Liver (tissue), 9 donors: ENCODE data around the gene EPHB2. TPM values are rescaled to one million over a fixed set of nuclear protein-coding genes. Genes with fewer than 3 reads are reported as not detected.

Experiments
- DNase-seq: peaks from one replicate; pipeline ENCODE4 v3.0.0-alpha.2; 2017; ENCODE audit warnings: low spot score
- H3K27ac ChIP-seq, 2 donors: one replicate each; pipeline ENCODE4 v1.7.0; 2013; ENCODE audit warnings: inconsistent platforms in 2 of 2, low read length in 2 of 2, control low read depth in 1 of 2, low read depth in 1 of 2, mild to moderate bottlenecking in 1 of 2
- H3K27me3 ChIP-seq, 4 donors: one replicate each; pipeline versions ENCODE4 v1.6.1 to v1.7.0; 2013; ENCODE audit warnings: low read length in 3 of 4, inconsistent platforms in 1 of 4, mild to moderate bottlenecking in 1 of 4, moderate library complexity in 1 of 4; ENCODE audit not compliant: control insufficient read depth in 4 of 4, insufficient read depth in 4 of 4
- H3K36me3 ChIP-seq, 4 donors: one replicate each; pipeline versions ENCODE4 v1.6.1 to v1.7.0; 2013; ENCODE audit warnings: low read length in 3 of 4, mild to moderate bottlenecking in 3 of 4, low read depth in 1 of 4, moderate library complexity in 1 of 4; ENCODE audit not compliant: control insufficient read depth in 4 of 4, insufficient read depth in 3 of 4
- H3K4me1 ChIP-seq, 4 donors: one replicate each; pipeline versions ENCODE4 v1.6.1 to v1.7.0; 2013; ENCODE audit warnings: low read length in 3 of 4, mild to moderate bottlenecking in 3 of 4, moderate library complexity in 1 of 4; ENCODE audit not compliant: control insufficient read depth in 4 of 4, insufficient read depth in 4 of 4
- H3K4me3 ChIP-seq, 3 donors: one replicate each; pipeline versions ENCODE4 v1.6.1 to v1.7.0; 2013; ENCODE audit warnings: low read length in 3 of 3, control low read depth in 1 of 3, low read depth in 1 of 3, mild to moderate bottlenecking in 1 of 3
- H3K9ac ChIP-seq, 2 donors: one replicate each; pipeline ENCODE4 v1.7.0; 2013; ENCODE audit warnings: low read length in 2 of 2, mild to moderate bottlenecking in 2 of 2, moderate library complexity in 2 of 2, control low read depth in 1 of 2, low read depth in 1 of 2
- H3K9me3 ChIP-seq, 4 donors: one replicate each; pipeline versions ENCODE4 v1.6.1 to v1.7.0; 2013; ENCODE audit warnings: low read length in 3 of 4; ENCODE audit not compliant: control insufficient read depth in 4 of 4
- ATF3 ChIP-seq: IDR thresholded peaks from 2 replicates; pipeline ENCODE4 v1.6.1; 2016; ENCODE audit warnings: antibody characterized with exemption
- FOXA2 ChIP-seq: IDR thresholded peaks from 2 replicates; pipeline ENCODE4 v1.6.1; 2016; ENCODE audit warnings: antibody characterized with exemption
- HNF4A ChIP-seq, 2 donors: conservative IDR thresholded peaks; 2 replicates each; pipeline ENCODE4 v1.6.1; 2016; ENCODE audit warnings: antibody characterized with exemption in 2 of 2, mild to moderate bottlenecking in 2 of 2
- HNF4G ChIP-seq: IDR thresholded peaks from 2 replicates; pipeline ENCODE4 v1.6.1; 2016; ENCODE audit warnings: antibody characterized with exemption
- JUND ChIP-seq, 2 donors: IDR thresholded peaks; 2 replicates each; pipeline ENCODE4 v1.6.1; 2016; ENCODE audit warnings: antibody characterized with exemption in 2 of 2
- MAX ChIP-seq: IDR thresholded peaks from 2 replicates; pipeline ENCODE4 v1.6.1; 2016; ENCODE audit warnings: antibody characterized with exemption
- NR2F2 ChIP-seq: IDR thresholded peaks from 2 replicates; pipeline ENCODE4 v1.6.1; 2016; ENCODE audit warnings: antibody characterized with exemption
- RAD21 ChIP-seq, 2 donors: IDR thresholded peaks; 2 replicates each; pipeline ENCODE4 v1.6.1; 2016; ENCODE audit warnings: antibody characterized with exemption in 2 of 2, mild to moderate bottlenecking in 2 of 2
- REST ChIP-seq: IDR thresholded peaks from 2 replicates; pipeline ENCODE4 v1.6.1; 2016; ENCODE audit warnings: antibody characterized with exemption, mild to moderate bottlenecking
- RXRA ChIP-seq, 2 donors: IDR thresholded peaks; 2 replicates each; pipeline ENCODE4 v1.6.1; 2017 to 2018; ENCODE audit warnings: antibody characterized with exemption in 2 of 2, mild to moderate bottlenecking in 1 of 2
- SP1 ChIP-seq: IDR thresholded peaks from 2 replicates; pipeline ENCODE4 v1.6.1; 2018; ENCODE audit warnings: antibody characterized with exemption, mild to moderate bottlenecking
- TAF1 ChIP-seq: conservative IDR thresholded peaks from 2 replicates; pipeline ENCODE4 v1.6.1; 2016; ENCODE audit warnings: antibody characterized with exemption, mild to moderate bottlenecking
- YY1 ChIP-seq: IDR thresholded peaks from 2 replicates; pipeline ENCODE4 v1.6.1; 2016; ENCODE audit warnings: antibody characterized with exemption, mild to moderate bottlenecking
- ZBTB33 ChIP-seq: IDR thresholded peaks from 2 replicates; pipeline ENCODE4 v1.6.1; 2016; ENCODE audit warnings: antibody characterized with exemption
- WGBS: extraction: QIAGEN DNeasy Blood & Tissue Kit; methylation state at CpG from one replicate; pipeline ENCODE4 v1.1.7; 2013; 5-methylcytosine and 5-hydroxymethylcytosine counted together
- polyA plus RNA-seq, 2 donors: library from polyadenylated mRNA; stranded (reverse) in 1 of 2; unstranded in 1 of 2; fragments of 200-250 nt in 1 of 2; fragments of >200 nt in 1 of 2; fragmentation: Nextera tagmentation in 1 of 2; extraction: Ambion mirVana in 1 of 2; gene quantifications; one replicate each; pipeline versions ENCODE4 v1.2.1 to v1.2.3, GENCODE V29; 2013 to 2015
- total RNA-seq, 2 donors: library from RNA; depleted of rRNA; stranded (reverse); fragments of >200 nt; gene quantifications; one replicate each; pipeline ENCODE4 v1.2.3, GENCODE V29; 2014
- donor health status: healthy.
- donor health status: healthy.
- donor health status: healthy.
- donor health status: healthy.
- donor health status: healthy.

The EPHB2 gene
- total and polyA plus RNA-seq, 4 donors, result 0.07 to 1.0 (median 0.38) TPM

- H3K27me3 ChIP-seq, result no peaks in the 10 kb centered on the region
- H3K27ac ChIP-seq, result no peak overlapping the region
- H3K9me3 ChIP-seq, result peaks cover 2 to 10% (median 7%) of the 10 kb centered on the region in 4 donors
- no peak for DNase-seq
- H3K4me1 ChIP-seq, result no peaks in the 10 kb centered on the region
- no peak overlapping the region for H3K9ac ChIP-seq
- TF ChIP-seq ATF3, result no peak
- no peak for TF ChIP-seq REST
- TF ChIP-seq NR2F2, result no peak
- no peak for TF ChIP-seq HNF4G
- no peak for TF ChIP-seq YY1
- no peak overlapping the region for H3K4me3 ChIP-seq
- H3K36me3 ChIP-seq, result no peaks in the 10 kb centered on the region
- WGBS, result 81% methylated on average over 11 of the region's 11 CpGs
Observed at GRCh38 chr1:22850281-22850680, 139.6 kb downstream of the EPHB2 start.

GRCh38 chr1:22850681-22851080 is 140.0 kb downstream of the EPHB2 start:
- Histone ChIP-seq H3K9me3 (peaks cover 2 to 10% (median 7%) of the 10 kb centered on the region in 4 donors), H3K36me3 (no peaks in the 10 kb centered on the region), H3K4me1 (no peaks in the 10 kb centered on the region), H3K27ac (no peak overlapping the region), H3K9ac (no peak overlapping the region), H3K27me3 (no peaks in the 10 kb centered on the region), H3K4me3 (no peak overlapping the region)
- WGBS, result 79% methylated on average over 6 of the region's 6 CpGs
- TF ChIP-seq RAD21 (IDR thresholded peaks at IDR 0.05) (no peak), NR2F2 (no peak), HNF4G (no peak), TAF1 (no peak), FOXA2 (no peak), SP1 (no peak), HNF4A (conservative IDR thresholded peaks at IDR 0.05) (no peak), RXRA (IDR thresholded peaks at IDR 0.05) (no peak), MAX (no peak), JUND (IDR thresholded peaks at IDR 0.05) (no peak), ZBTB33 (no peak), ATF3 (no peak), YY1 (no peak)
- no peak for DNase-seq
